MM.1S (cell line): ENCODE data around the gene FGF3.

Source experiments
- DNase-seq: peaks from one replicate; pipeline ENCODE4 v3.0.0-alpha.2; 2015
- H2AFZ ChIP-seq: fragments of 300-600 bp; sonication (generic); 2 replicates; pipeline ENCODE4 v1.6.0; 2016; ENCODE audit warnings: antibody characterized with exemption, low read length
- H3F3A ChIP-seq: fragments of 300-600 bp; sonication (generic); 2 replicates; pipeline ENCODE4 v1.6.1; 2016; ENCODE audit warnings: mild to moderate bottlenecking, antibody characterized with exemption, low read length, moderate library complexity, mixed read lengths; ENCODE audit not compliant: insufficient read depth
- H3K27ac ChIP-seq: fragments of 300-600 bp; sonication (generic); 2 replicates; pipeline ENCODE4 v1.5.1; 2016; ENCODE audit warnings: mild to moderate bottlenecking, low read length
- H3K27me3 ChIP-seq: fragments of 300-600 bp; sonication (generic); replicated peaks from 2 replicates; pipeline ENCODE4 v1.6.0; 2016; ENCODE audit warnings: low read length; ENCODE audit not compliant: insufficient read depth
- H3K36me3 ChIP-seq: fragments of 300-600 bp; sonication (generic); replicated peaks from 2 replicates; pipeline ENCODE4 v1.6.1; 2016; ENCODE audit warnings: mild to moderate bottlenecking, low read length, mixed read lengths; ENCODE audit not compliant: insufficient read depth
- H3K4me1 ChIP-seq: fragments of 300-600 bp; sonication (generic); 2 replicates; pipeline ENCODE4 v1.6.1; 2016; ENCODE audit warnings: low read length, mixed read lengths
- H3K4me2 ChIP-seq: fragments of 300-600 bp; sonication (generic); 2 replicates; pipeline ENCODE4 v1.6.0; 2016; ENCODE audit warnings: low read depth, low read length
- H3K4me3 ChIP-seq: fragments of 300-600 bp; sonication (generic); 2 replicates; pipeline ENCODE4 v1.5.1; 2016; ENCODE audit warnings: low read length, mixed read lengths
- H3K79me2 ChIP-seq: fragments of 300-600 bp; sonication (generic); 2 replicates; pipeline ENCODE4 v1.6.1; 2016; ENCODE audit warnings: mixed run types, low read length, mixed read lengths
- H3K9ac ChIP-seq: fragments of 300-600 bp; sonication (generic); 2 replicates; pipeline ENCODE4 v1.6.1; 2016; ENCODE audit warnings: low read length, mixed read lengths
- H3K9me2 ChIP-seq: fragments of 300-600 bp; sonication (generic); replicated peaks from 2 replicates; pipeline ENCODE4 v1.6.1; 2016; ENCODE audit warnings: mild to moderate bottlenecking, low read length, mixed read lengths; ENCODE audit not compliant: insufficient read depth
- H3K9me3 ChIP-seq: fragments of 300-600 bp; sonication (generic); replicated peaks from 2 replicates; pipeline ENCODE4 v1.6.1; 2016; ENCODE audit warnings: mild to moderate bottlenecking, low read length, mixed read lengths; ENCODE audit not compliant: insufficient read depth
- H4K20me1 ChIP-seq: fragments of 300-600 bp; sonication (generic); 2 replicates; pipeline ENCODE4 v1.6.1; 2016; ENCODE audit warnings: mild to moderate bottlenecking, low read length, moderate library complexity, mixed read lengths; ENCODE audit not compliant: insufficient read depth
- CTCF ChIP-seq: fragments of 300-600 bp; sonication (generic); IDR thresholded peaks from 2 replicates; pipeline ENCODE4 v1.5.1; 2016; ENCODE audit warnings: antibody characterized with exemption, low read length, mixed read lengths
- EZH2 ChIP-seq: fragments of 300-600 bp; sonication (generic); optimal IDR thresholded peaks from 2 replicates; pipeline ENCODE3; 2017; ENCODE audit warnings: low read depth, mild to moderate bottlenecking, antibody characterized with exemption, low read length, mixed read lengths
- EZH2phosphoT487 ChIP-seq: fragments of 300-600 bp; sonication (generic); IDR thresholded peaks from 2 replicates; pipeline ENCODE4 v1.6.1; 2018; ENCODE audit warnings: antibody characterized with exemption, low read length

The FGF3 gene

GRCh38 chr11:69864686-69865661, 45.8 kb upstream of the FGF3 start:
- Histone ChIP-seq H3K4me3 (no peak overlapping the region), H3K79me2 (no peaks in the 10 kb centered on the region), H3K4me1 (no peaks in the 10 kb centered on the region), H2AFZ (no peak overlapping the region), H3K27ac (no peak overlapping the region), H3K27me3 (peaks cover 98% of the 10 kb centered on the region), H4K20me1 (no peaks in the 10 kb centered on the region), H3K36me3 (no peaks in the 10 kb centered on the region), H3K9me3 (no peaks in the 10 kb centered on the region), H3F3A (no peaks in the 10 kb centered on the region), H3K9ac (no peak overlapping the region), H3K9me2 (no peaks in the 10 kb centered on the region), H3K4me2 (no peak overlapping the region)
- TF ChIP-seq EZH2 = no peak
- TF ChIP-seq CTCF = no peak
- no peak for TF ChIP-seq EZH2phosphoT487
- no peak for DNase-seq

- no peaks in the 10 kb centered on the region for H3F3A ChIP-seq
Observed at GRCh38 chr11:69863544-69864200, 44.5 kb upstream of the FGF3 start.

More at GRCh38 chr11:69863544-69864200, 44.5 kb upstream of the FGF3 start:
- Histone ChIP-seq H3K4me3 (no peak overlapping the region), H3K79me2 (no peaks in the 10 kb centered on the region), H2AFZ (no peak overlapping the region), H3K9ac (no peak overlapping the region), H3K4me2 (no peak overlapping the region), H3K4me1 (no peaks in the 10 kb centered on the region), H3K27me3 (peaks cover 98% of the 10 kb centered on the region), H3K36me3 (no peaks in the 10 kb centered on the region), H3K9me3 (no peaks in the 10 kb centered on the region), H3K27ac (no peak overlapping the region), H3K9me2 (no peaks in the 10 kb centered on the region), H4K20me1 (no peaks in the 10 kb centered on the region)
- DNase-seq = no peak
- TF ChIP-seq CTCF (no peak), EZH2phosphoT487 (no peak), EZH2 (no peak)
